ENCODE results near the gene ZNF362.
A peak's percentile ranks its signal among the peaks of the same experiment; 100 is the strongest.

Gene ZNF362

GRCh38 chr1:33247545-33247944 lies 8.7 kb upstream of the ZNF362 start:
- H2BK5ac ChIP-seq (ENCODE audit: low read length) = no peak overlapping the region
- no peak overlapping the region for H3K27ac ChIP-seq (ENCODE audit: low read depth, low read length)
- H3K18ac ChIP-seq (ENCODE audit: low read length) = no peak overlapping the region
- WGBS (ENCODE audit: extremely low coverage, insufficient coverage, low lambda C conversion rate) = no CpG with 5 or more reads among the region's 7 CpGs
- H3K4ac ChIP-seq (ENCODE audit: low read depth, low read length) = no peak overlapping the region
- no peaks in the 10 kb centered on the region for H3K79me2 ChIP-seq (ENCODE audit: control insufficient read depth, insufficient read depth, low read length)
- H3K79me1 ChIP-seq (ENCODE audit: low read length) = no peaks in the 10 kb centered on the region
- DNase-seq = no peak
- H3K4me2 ChIP-seq (ENCODE audit: low read length) = no peak overlapping the region
- no peak overlapping the region for H2BK120ac ChIP-seq (ENCODE audit: low read depth, low read length)
- no peak overlapping the region for H3K4me3 ChIP-seq (ENCODE audit: low read length)
- no peak overlapping the region for H3K23ac ChIP-seq (ENCODE audit: low read length)
- H4K5ac ChIP-seq (ENCODE audit: low read length) = no peak overlapping the region
- H3K27me3 ChIP-seq (ENCODE audit: insufficient read depth, low read length, poor library complexity) = no peaks in the 10 kb centered on the region
- no peak overlapping the region for H4K8ac ChIP-seq (ENCODE audit: low read depth, low read length)
- peaks cover 16% of the 10 kb centered on the region for H3K4me1 ChIP-seq (ENCODE audit: control insufficient read depth, low read depth, low read length)
- peak overlapping the region; percentile 57 for H2AK5ac ChIP-seq (ENCODE audit: low read length)
- no peaks in the 10 kb centered on the region for H3K36me3 ChIP-seq (ENCODE audit: control insufficient read depth, insufficient read depth, low read length)
- H2BK15ac ChIP-seq (replicated peaks; ENCODE audit: low read depth) = no peak overlapping the region
- H3K9ac ChIP-seq (ENCODE audit: low read length) = no peak overlapping the region
- H3K56ac ChIP-seq (ENCODE audit: low read length) = peak overlapping the region; percentile 15

- Histone ChIP-seq H3K56ac (ENCODE audit: low read length) (peak overlapping the region; percentile 65), H3K4me2 (ENCODE audit: low read length) (no peak overlapping the region), H3K4me3 (ENCODE audit: low read length) (no peak overlapping the region), H3K23ac (ENCODE audit: low read length) (no peak overlapping the region), H3K9ac (ENCODE audit: low read length) (no peak overlapping the region), H3K36me3 (ENCODE audit: control insufficient read depth, insufficient read depth, low read length) (no peaks in the 10 kb centered on the region), H3K4ac (ENCODE audit: low read depth, low read length) (no peak overlapping the region), H2BK5ac (ENCODE audit: low read length) (no peak overlapping the region), H4K8ac (ENCODE audit: low read depth, low read length) (no peak overlapping the region), H3K4me1 (ENCODE audit: control insufficient read depth, low read depth, low read length) (peaks cover 16% of the 10 kb centered on the region), H3K18ac (ENCODE audit: low read length) (no peak overlapping the region), H2BK15ac (replicated peaks; ENCODE audit: low read depth) (no peak overlapping the region), H2AK5ac (ENCODE audit: low read length) (peak overlapping the region; percentile 56), H3K27me3 (ENCODE audit: insufficient read depth, low read length, poor library complexity) (no peaks in the 10 kb centered on the region), H3K79me2 (ENCODE audit: control insufficient read depth, insufficient read depth, low read length) (no peaks in the 10 kb centered on the region), H4K5ac (ENCODE audit: low read length) (no peak overlapping the region), H2BK120ac (ENCODE audit: low read depth, low read length) (no peak overlapping the region), H3K27ac (ENCODE audit: low read depth, low read length) (peak overlapping the region; percentile 22), H3K79me1 (ENCODE audit: low read length) (no peaks in the 10 kb centered on the region)
- DNase-seq = peak; percentile 89
Observed at GRCh38 chr1:33248244-33248643, 8.0 kb upstream of the ZNF362 start.

GRCh38 chr1:33249422-33249821 lies 6.9 kb upstream of the ZNF362 start:
- Histone ChIP-seq H3K56ac (ENCODE audit: low read length) (no peak overlapping the region), H3K27me3 (ENCODE audit: insufficient read depth, low read length, poor library complexity) (no peaks in the 10 kb centered on the region), H2BK120ac (ENCODE audit: low read depth, low read length) (no peak overlapping the region), H4K5ac (ENCODE audit: low read length) (no peak overlapping the region), H3K4me3 (ENCODE audit: low read length) (no peak overlapping the region), H4K8ac (ENCODE audit: low read depth, low read length) (no peak overlapping the region), H2AK5ac (ENCODE audit: low read length) (no peak overlapping the region), H3K27ac (ENCODE audit: low read depth, low read length) (no peak overlapping the region), H3K79me2 (ENCODE audit: control insufficient read depth, insufficient read depth, low read length) (no peaks in the 10 kb centered on the region), H3K36me3 (ENCODE audit: control insufficient read depth, insufficient read depth, low read length) (no peaks in the 10 kb centered on the region), H3K4me2 (ENCODE audit: low read length) (no peak overlapping the region), H2BK5ac (ENCODE audit: low read length) (no peak overlapping the region), H3K4me1 (ENCODE audit: control insufficient read depth, low read depth, low read length) (peaks cover 12% of the 10 kb centered on the region), H3K79me1 (ENCODE audit: low read length) (no peaks in the 10 kb centered on the region), H3K23ac (ENCODE audit: low read length) (no peak overlapping the region), H3K4ac (ENCODE audit: low read depth, low read length) (no peak overlapping the region), H3K18ac (ENCODE audit: low read length) (no peak overlapping the region), H2BK15ac (replicated peaks; ENCODE audit: low read depth) (no peak overlapping the region), H3K9ac (ENCODE audit: low read length) (no peak overlapping the region)
- no CpG with 5 or more reads among the region's 3 CpGs for WGBS (ENCODE audit: extremely low coverage, insufficient coverage, low lambda C conversion rate)
- DNase-seq = no peak

GRCh38 chr1:33250217-33250616 lies 6.1 kb upstream of the ZNF362 start:
- Histone ChIP-seq H3K27me3 (ENCODE audit: insufficient read depth, low read length, poor library complexity) (no peaks in the 10 kb centered on the region), H2BK120ac (ENCODE audit: low read depth, low read length) (no peak overlapping the region), H3K79me1 (ENCODE audit: low read length) (no peaks in the 10 kb centered on the region), H2BK15ac (replicated peaks; ENCODE audit: low read depth) (no peak overlapping the region), H3K36me3 (ENCODE audit: control insufficient read depth, insufficient read depth, low read length) (no peaks in the 10 kb centered on the region), H2BK5ac (ENCODE audit: low read length) (no peak overlapping the region), H4K5ac (ENCODE audit: low read length) (no peak overlapping the region), H3K56ac (ENCODE audit: low read length) (no peak overlapping the region), H3K9ac (ENCODE audit: low read length) (no peak overlapping the region), H3K4ac (ENCODE audit: low read depth, low read length) (no peak overlapping the region), H3K18ac (ENCODE audit: low read length) (no peak overlapping the region), H3K4me1 (ENCODE audit: control insufficient read depth, low read depth, low read length) (peaks cover 11% of the 10 kb centered on the region), H2AK5ac (ENCODE audit: low read length) (no peak overlapping the region), H3K4me3 (ENCODE audit: low read length) (no peak overlapping the region), H3K79me2 (ENCODE audit: control insufficient read depth, insufficient read depth, low read length) (no peaks in the 10 kb centered on the region), H4K8ac (ENCODE audit: low read depth, low read length) (no peak overlapping the region), H3K4me2 (ENCODE audit: low read length) (no peak overlapping the region), H3K23ac (ENCODE audit: low read length) (no peak overlapping the region), H3K27ac (ENCODE audit: low read depth, low read length) (no peak overlapping the region)
- WGBS (ENCODE audit: extremely low coverage, insufficient coverage, low lambda C conversion rate) = no CpG with 5 or more reads among the region's 5 CpGs
- no peak for DNase-seq

- H3K4me3 ChIP-seq (ENCODE audit: low read length) = no peak overlapping the region
- no CpG with 5 or more reads among the region's 3 CpGs for WGBS (ENCODE audit: extremely low coverage, insufficient coverage, low lambda C conversion rate)
Observed at GRCh38 chr1:33250724-33251123, 5.6 kb upstream of the ZNF362 start.

GRCh38 chr1:33254491-33254890 lies 1.8 kb upstream of the ZNF362 start:
- H2AK5ac ChIP-seq (ENCODE audit: low read length) = no peak overlapping the region
- no peak overlapping the region for H3K9ac ChIP-seq (ENCODE audit: low read length)
- DNase-seq = no peak
- H4K8ac ChIP-seq (ENCODE audit: low read depth, low read length) = no peak overlapping the region
- no CpG with 5 or more reads among the region's 3 CpGs for WGBS (ENCODE audit: extremely low coverage, insufficient coverage, low lambda C conversion rate)
- peaks cover 9% of the 10 kb centered on the region for H3K4me1 ChIP-seq (ENCODE audit: control insufficient read depth, low read depth, low read length)
- H3K27ac ChIP-seq (ENCODE audit: low read depth, low read length) = no peak overlapping the region
- H3K4me2 ChIP-seq (ENCODE audit: low read length) = no peak overlapping the region
- peaks cover under 1% of the 10 kb centered on the region for H3K36me3 ChIP-seq (ENCODE audit: control insufficient read depth, insufficient read depth, low read length)
- peaks cover 21% of the 10 kb centered on the region for H3K79me2 ChIP-seq (ENCODE audit: control insufficient read depth, insufficient read depth, low read length)
- no peak overlapping the region for H4K5ac ChIP-seq (ENCODE audit: low read length)
- H3K27me3 ChIP-seq (ENCODE audit: insufficient read depth, low read length, poor library complexity) = no peaks in the 10 kb centered on the region
- H3K56ac ChIP-seq (ENCODE audit: low read length) = no peak overlapping the region
- H3K4me3 ChIP-seq (ENCODE audit: low read length) = no peak overlapping the region
- H3K79me1 ChIP-seq (ENCODE audit: low read length) = peaks cover 18% of the 10 kb centered on the region
- H3K18ac ChIP-seq (ENCODE audit: low read length) = no peak overlapping the region
- no peak overlapping the region for H3K23ac ChIP-seq (ENCODE audit: low read length)
- H2BK5ac ChIP-seq (ENCODE audit: low read length) = no peak overlapping the region
- no peak overlapping the region for H3K4ac ChIP-seq (ENCODE audit: low read depth, low read length)
- no peak overlapping the region for H2BK15ac ChIP-seq (replicated peaks; ENCODE audit: low read depth)
- no peak overlapping the region for H2BK120ac ChIP-seq (ENCODE audit: low read depth, low read length)

More at GRCh38 chr1:33250724-33251123, 5.6 kb upstream of the ZNF362 start:
- Histone ChIP-seq H4K8ac (ENCODE audit: low read depth, low read length) (no peak overlapping the region), H3K27me3 (ENCODE audit: insufficient read depth, low read length, poor library complexity) (no peaks in the 10 kb centered on the region), H3K4ac (ENCODE audit: low read depth, low read length) (no peak overlapping the region), H3K56ac (ENCODE audit: low read length) (no peak overlapping the region), H2BK120ac (ENCODE audit: low read depth, low read length) (no peak overlapping the region), H3K9ac (ENCODE audit: low read length) (no peak overlapping the region), H3K36me3 (ENCODE audit: control insufficient read depth, insufficient read depth, low read length) (no peaks in the 10 kb centered on the region), H2BK15ac (replicated peaks; ENCODE audit: low read depth) (no peak overlapping the region), H3K79me1 (ENCODE audit: low read length) (no peaks in the 10 kb centered on the region), H3K27ac (ENCODE audit: low read depth, low read length) (no peak overlapping the region), H3K18ac (ENCODE audit: low read length) (no peak overlapping the region), H3K4me2 (ENCODE audit: low read length) (no peak overlapping the region), H3K79me2 (ENCODE audit: control insufficient read depth, insufficient read depth, low read length) (no peaks in the 10 kb centered on the region), H3K4me1 (ENCODE audit: control insufficient read depth, low read depth, low read length) (peaks cover 11% of the 10 kb centered on the region), H2BK5ac (ENCODE audit: low read length) (no peak overlapping the region), H3K23ac (ENCODE audit: low read length) (no peak overlapping the region), H2AK5ac (ENCODE audit: low read length) (no peak overlapping the region), H4K5ac (ENCODE audit: low read length) (no peak overlapping the region)
- DNase-seq = no peak
